Measurements from ENCODE around the gene ST3GAL2. TPM values are rescaled to one million over a fixed set of nuclear protein-coding genes. Genes with fewer than 3 reads are reported as not detected.

ST3GAL2 gene
- total RNA-seq, 2 experiments from 2014 or later = 44.6 to 61.0 TPM

GRCh38 chr16:70466805-70467076 lies 27.8 kb upstream of the ST3GAL2 start:
- Histone ChIP-seq H3K4me3 (ENCODE audit: low read depth, low read length, poor library complexity, severe bottlenecking) (no peak overlapping the region), H3K36me3 (ENCODE audit: insufficient read depth, low read length) (no peaks in the 10 kb centered on the region), H3K27ac (ENCODE audit: low read depth, low read length, poor library complexity, severe bottlenecking) (no peak overlapping the region), H3K4me1 (ENCODE audit: insufficient read depth, low read length, poor library complexity, severe bottlenecking) (peaks cover 20% of the 10 kb centered on the region), H3K4me2 (ENCODE audit: low read length) (no peak overlapping the region), H2AFZ (ENCODE audit: low read length) (no peak overlapping the region), H3K9me2 (ENCODE audit: insufficient read depth, low read length) (no peaks in the 10 kb centered on the region), H3K79me2 (ENCODE audit: insufficient read depth, low read depth, low read length) (no peaks in the 10 kb centered on the region), H3K9me3 (ENCODE audit: low read length) (no peaks in the 10 kb centered on the region), H4K20me1 (ENCODE audit: insufficient read depth, low read length) (no peaks in the 10 kb centered on the region)
- intact Hi-C loops (cut with micrococcal nuclease; ENCODE audit: unreplicated experiment) = no loop called here
- CTCF ChIA-PET (ENCODE audit: unreplicated experiment) = no interaction called here
- BruUV-seq (replicated peaks) = no TSS peak
- no peak for DNase-seq (ENCODE audit: low spot score)
- POLR2A ChIA-PET = interaction anchor here (0.5 kb wide), 1 partner anchor 93 kb away, joined by 3 read pairs; no protein-coding TSS in a partner anchor
- TF ChIP-seq EZH2phosphoT487 (IDR thresholded peaks at IDR 0.05; ENCODE audit: borderline replicate concordance, low read depth, low read length) (no peak), CTCF (conservative IDR thresholded peaks at IDR 0.05; ENCODE audit: low read length) (no peak)

GRCh38 chr16:70465999-70466804 lies 27.3 kb upstream of the ST3GAL2 start:
- Histone ChIP-seq H3K4me3 (ENCODE audit: low read depth, low read length, poor library complexity, severe bottlenecking) (no peak overlapping the region), H3K9me3 (ENCODE audit: low read length) (no peaks in the 10 kb centered on the region), H3K9me2 (ENCODE audit: insufficient read depth, low read length) (no peaks in the 10 kb centered on the region), H3K4me2 (ENCODE audit: low read length) (no peak overlapping the region), H3K27ac (ENCODE audit: low read depth, low read length, poor library complexity, severe bottlenecking) (no peak overlapping the region), H3K79me2 (ENCODE audit: insufficient read depth, low read depth, low read length) (no peaks in the 10 kb centered on the region), H3K4me1 (ENCODE audit: insufficient read depth, low read length, poor library complexity, severe bottlenecking) (peaks cover 21% of the 10 kb centered on the region), H2AFZ (ENCODE audit: low read length) (no peak overlapping the region), H3K36me3 (ENCODE audit: insufficient read depth, low read length) (no peaks in the 10 kb centered on the region), H4K20me1 (ENCODE audit: insufficient read depth, low read length) (no peaks in the 10 kb centered on the region)
- TF ChIP-seq CTCF (conservative IDR thresholded peaks at IDR 0.05; ENCODE audit: low read length) (no peak), EZH2phosphoT487 (IDR thresholded peaks at IDR 0.05; ENCODE audit: borderline replicate concordance, low read depth, low read length) (no peak)
- no peak for DNase-seq (ENCODE audit: low spot score)
- ChIA-PET POLR2A (interaction anchor here (0.5 kb wide), 1 partner anchor 93 kb away, joined by 3 read pairs; no protein-coding TSS in a partner anchor), CTCF (ENCODE audit: unreplicated experiment) (no interaction called here)
- no TSS peak for BruUV-seq (replicated peaks)
- intact Hi-C loops (cut with micrococcal nuclease; ENCODE audit: unreplicated experiment) = no loop called here

GRCh38 chr16:70463235-70463634 lies 24.3 kb upstream of the ST3GAL2 start:
- ChIA-PET POLR2A (interaction anchor here (1.4 kb wide), 1 partner anchor 21 kb away, joined by 3 read pairs; no protein-coding TSS in a partner anchor), CTCF (ENCODE audit: unreplicated experiment) (no interaction called here)
- intact Hi-C loops (cut with micrococcal nuclease; ENCODE audit: unreplicated experiment) = no loop called here

More at GRCh38 chr16:70463235-70463634, 24.3 kb upstream of the ST3GAL2 start:
- Histone ChIP-seq H3K9me2 (ENCODE audit: insufficient read depth, low read length) (no peaks in the 10 kb centered on the region), H3K36me3 (ENCODE audit: insufficient read depth, low read length) (no peaks in the 10 kb centered on the region), H3K4me1 (ENCODE audit: insufficient read depth, low read length, poor library complexity, severe bottlenecking) (peaks cover 25% of the 10 kb centered on the region), H3K79me2 (ENCODE audit: insufficient read depth, low read depth, low read length) (no peaks in the 10 kb centered on the region), H4K20me1 (ENCODE audit: insufficient read depth, low read length) (no peaks in the 10 kb centered on the region), H3K9me3 (ENCODE audit: low read length) (no peaks in the 10 kb centered on the region), H3K4me3 (ENCODE audit: low read depth, low read length, poor library complexity, severe bottlenecking) (no peak overlapping the region), H2AFZ (ENCODE audit: low read length) (no peak overlapping the region), H3K4me2 (ENCODE audit: low read length) (no peak overlapping the region), H3K27ac (ENCODE audit: low read depth, low read length, poor library complexity, severe bottlenecking) (no peak overlapping the region)
- TF ChIP-seq CTCF (conservative IDR thresholded peaks at IDR 0.05; ENCODE audit: low read length) (no peak), EZH2phosphoT487 (IDR thresholded peaks at IDR 0.05; ENCODE audit: borderline replicate concordance, low read depth, low read length) (no peak)
- BruUV-seq (replicated peaks) = no TSS peak
- no peak for DNase-seq (ENCODE audit: low spot score)

Measured in OCI-LY7 (cell line).